MM.1S (cell line): ENCODE data around the gene SCN4A.

Experiments
- DNase-seq: peaks from one replicate; pipeline ENCODE4 v3.0.0-alpha.2; 2015
- H2AFZ ChIP-seq: fragments of 300-600 bp; sonication (generic); 2 replicates; pipeline ENCODE4 v1.6.0; 2016; ENCODE audit warnings: antibody characterized with exemption, low read length
- H3F3A ChIP-seq: fragments of 300-600 bp; sonication (generic); 2 replicates; pipeline ENCODE4 v1.6.1; 2016; ENCODE audit warnings: mild to moderate bottlenecking, antibody characterized with exemption, low read length, moderate library complexity, mixed read lengths; ENCODE audit not compliant: insufficient read depth
- H3K27ac ChIP-seq: fragments of 300-600 bp; sonication (generic); 2 replicates; pipeline ENCODE4 v1.5.1; 2016; ENCODE audit warnings: mild to moderate bottlenecking, low read length
- H3K27me3 ChIP-seq: fragments of 300-600 bp; sonication (generic); replicated peaks from 2 replicates; pipeline ENCODE4 v1.6.0; 2016; ENCODE audit warnings: low read length; ENCODE audit not compliant: insufficient read depth
- H3K36me3 ChIP-seq: fragments of 300-600 bp; sonication (generic); replicated peaks from 2 replicates; pipeline ENCODE4 v1.6.1; 2016; ENCODE audit warnings: mild to moderate bottlenecking, low read length, mixed read lengths; ENCODE audit not compliant: insufficient read depth
- H3K4me1 ChIP-seq: fragments of 300-600 bp; sonication (generic); 2 replicates; pipeline ENCODE4 v1.6.1; 2016; ENCODE audit warnings: low read length, mixed read lengths
- H3K4me2 ChIP-seq: fragments of 300-600 bp; sonication (generic); 2 replicates; pipeline ENCODE4 v1.6.0; 2016; ENCODE audit warnings: low read depth, low read length
- H3K4me3 ChIP-seq: fragments of 300-600 bp; sonication (generic); 2 replicates; pipeline ENCODE4 v1.5.1; 2016; ENCODE audit warnings: low read length, mixed read lengths
- H3K79me2 ChIP-seq: fragments of 300-600 bp; sonication (generic); 2 replicates; pipeline ENCODE4 v1.6.1; 2016; ENCODE audit warnings: mixed run types, low read length, mixed read lengths
- H3K9ac ChIP-seq: fragments of 300-600 bp; sonication (generic); 2 replicates; pipeline ENCODE4 v1.6.1; 2016; ENCODE audit warnings: low read length, mixed read lengths
- H3K9me2 ChIP-seq: fragments of 300-600 bp; sonication (generic); replicated peaks from 2 replicates; pipeline ENCODE4 v1.6.1; 2016; ENCODE audit warnings: mild to moderate bottlenecking, low read length, mixed read lengths; ENCODE audit not compliant: insufficient read depth
- H3K9me3 ChIP-seq: fragments of 300-600 bp; sonication (generic); replicated peaks from 2 replicates; pipeline ENCODE4 v1.6.1; 2016; ENCODE audit warnings: mild to moderate bottlenecking, low read length, mixed read lengths; ENCODE audit not compliant: insufficient read depth
- H4K20me1 ChIP-seq: fragments of 300-600 bp; sonication (generic); 2 replicates; pipeline ENCODE4 v1.6.1; 2016; ENCODE audit warnings: mild to moderate bottlenecking, low read length, moderate library complexity, mixed read lengths; ENCODE audit not compliant: insufficient read depth
- EZH2 ChIP-seq: fragments of 300-600 bp; sonication (generic); optimal IDR thresholded peaks from 2 replicates; pipeline ENCODE3; 2017; ENCODE audit warnings: low read depth, mild to moderate bottlenecking, antibody characterized with exemption, low read length, mixed read lengths
- EZH2phosphoT487 ChIP-seq: fragments of 300-600 bp; sonication (generic); IDR thresholded peaks from 2 replicates; pipeline ENCODE4 v1.6.1; 2018; ENCODE audit warnings: antibody characterized with exemption, low read length
- TF ChIP-seq, protein P1 (sequence below): fragments of 300-600 bp; sonication (generic); IDR thresholded peaks from 2 replicates; pipeline ENCODE4 v1.5.1; 2016; ENCODE audit warnings: antibody characterized with exemption, low read length, mixed read lengths

The SCN4A gene

DNA sequence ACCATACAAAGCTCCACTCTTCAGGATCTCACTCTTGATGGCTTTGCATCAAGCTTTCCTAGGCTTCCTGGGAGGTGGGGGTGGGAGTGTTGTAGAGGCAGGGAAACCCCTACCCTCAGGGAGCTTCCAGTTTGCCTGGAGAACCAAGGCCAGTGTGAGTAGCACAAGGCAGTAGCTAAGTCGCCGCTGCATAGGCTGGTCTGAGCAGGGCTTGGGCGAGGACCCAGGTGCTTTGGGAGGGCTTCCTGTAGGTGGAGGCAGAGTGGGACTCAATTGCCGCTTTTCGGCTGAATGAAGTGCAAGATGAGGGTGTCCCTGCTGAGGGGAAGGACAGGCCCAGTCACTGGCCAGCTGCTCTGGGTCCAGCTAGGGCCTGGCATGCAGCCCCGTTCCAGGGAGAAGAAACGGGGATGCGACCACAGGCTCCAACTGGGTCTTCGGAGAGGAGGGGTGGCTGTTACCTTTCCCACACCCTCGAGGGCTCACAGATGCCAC, 44.5 kb downstream of the SCN4A start:
- no peaks in the 10 kb centered on the region for H3F3A ChIP-seq
- H4K20me1 ChIP-seq: no peaks in the 10 kb centered on the region
- no peak overlapping the region for H2AFZ ChIP-seq
- no peaks in the 10 kb centered on the region for H3K27me3 ChIP-seq
- H3K4me3 ChIP-seq: no peak overlapping the region
- H3K36me3 ChIP-seq: no peaks in the 10 kb centered on the region
- no peak overlapping the region for H3K4me2 ChIP-seq
- H3K27ac ChIP-seq: no peak overlapping the region
- DNase-seq: no peak
- H3K9me3 ChIP-seq: no peaks in the 10 kb centered on the region
- no peak overlapping the region for H3K9ac ChIP-seq
- H3K79me2 ChIP-seq: no peaks in the 10 kb centered on the region
- no peaks in the 10 kb centered on the region for H3K9me2 ChIP-seq
- TF ChIP-seq, protein P1, sequence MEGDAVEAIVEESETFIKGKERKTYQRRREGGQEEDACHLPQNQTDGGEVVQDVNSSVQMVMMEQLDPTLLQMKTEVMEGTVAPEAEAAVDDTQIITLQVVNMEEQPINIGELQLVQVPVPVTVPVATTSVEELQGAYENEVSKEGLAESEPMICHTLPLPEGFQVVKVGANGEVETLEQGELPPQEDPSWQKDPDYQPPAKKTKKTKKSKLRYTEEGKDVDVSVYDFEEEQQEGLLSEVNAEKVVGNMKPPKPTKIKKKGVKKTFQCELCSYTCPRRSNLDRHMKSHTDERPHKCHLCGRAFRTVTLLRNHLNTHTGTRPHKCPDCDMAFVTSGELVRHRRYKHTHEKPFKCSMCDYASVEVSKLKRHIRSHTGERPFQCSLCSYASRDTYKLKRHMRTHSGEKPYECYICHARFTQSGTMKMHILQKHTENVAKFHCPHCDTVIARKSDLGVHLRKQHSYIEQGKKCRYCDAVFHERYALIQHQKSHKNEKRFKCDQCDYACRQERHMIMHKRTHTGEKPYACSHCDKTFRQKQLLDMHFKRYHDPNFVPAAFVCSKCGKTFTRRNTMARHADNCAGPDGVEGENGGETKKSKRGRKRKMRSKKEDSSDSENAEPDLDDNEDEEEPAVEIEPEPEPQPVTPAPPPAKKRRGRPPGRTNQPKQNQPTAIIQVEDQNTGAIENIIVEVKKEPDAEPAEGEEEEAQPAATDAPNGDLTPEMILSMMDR: no peak
- TF ChIP-seq EZH2phosphoT487: no peak
- TF ChIP-seq EZH2: no peak
- H3K4me1 ChIP-seq: peaks cover 5% of the 10 kb centered on the region; the same call in 1 of the 2 replicates

DNA sequence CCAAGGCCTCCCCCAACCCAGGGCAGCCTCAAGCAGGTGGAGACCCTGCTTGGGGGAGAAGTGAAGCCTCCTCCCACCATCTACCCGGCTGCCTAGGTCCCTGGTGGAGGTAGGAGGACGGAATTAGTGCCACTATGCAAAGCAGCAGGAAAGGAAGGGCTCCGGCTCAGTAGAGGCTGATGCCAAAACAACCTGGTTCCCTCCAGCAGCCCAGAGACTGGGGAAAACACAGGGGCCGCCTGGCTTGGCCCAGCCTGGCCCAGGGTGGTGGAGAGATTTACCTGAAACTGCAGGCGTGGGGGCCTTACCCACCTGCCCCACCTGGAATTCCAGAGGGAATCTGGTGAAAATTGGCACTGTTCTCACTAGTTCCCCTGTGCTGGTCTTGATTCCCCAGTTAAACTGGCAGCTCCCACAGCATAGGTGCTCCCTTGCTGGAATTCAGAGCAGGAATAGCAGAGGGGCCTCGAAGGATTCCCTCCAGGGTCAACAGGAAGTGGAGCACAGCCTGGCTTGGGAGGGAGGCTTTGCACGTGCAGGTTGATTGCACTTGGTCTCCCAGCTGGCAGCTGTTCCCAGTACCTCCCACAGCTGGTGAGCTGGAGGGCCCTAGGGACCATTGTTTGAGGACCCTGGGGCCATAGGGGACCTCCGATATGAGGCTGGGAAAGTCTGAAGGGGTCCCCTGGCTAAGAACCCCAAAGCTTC, 45.1 kb downstream of the SCN4A start:
- Histone ChIP-seq H3K4me3 (no peak overlapping the region), H3K4me2 (no peak overlapping the region), H3F3A (no peaks in the 10 kb centered on the region), H4K20me1 (no peaks in the 10 kb centered on the region), H3K27me3 (no peaks in the 10 kb centered on the region), H3K36me3 (no peaks in the 10 kb centered on the region), H3K9me2 (no peaks in the 10 kb centered on the region), H3K4me1 (peaks cover 4% of the 10 kb centered on the region; the same call in 1 of the 2 replicates), H2AFZ (no peak overlapping the region), H3K9ac (no peak overlapping the region), H3K9me3 (no peaks in the 10 kb centered on the region), H3K79me2 (no peaks in the 10 kb centered on the region), H3K27ac (no peak overlapping the region)
- no peak for DNase-seq
- TF ChIP-seq EZH2phosphoT487: no peak
- TF ChIP-seq, protein P1: no peak
- no peak for TF ChIP-seq EZH2

DNA sequence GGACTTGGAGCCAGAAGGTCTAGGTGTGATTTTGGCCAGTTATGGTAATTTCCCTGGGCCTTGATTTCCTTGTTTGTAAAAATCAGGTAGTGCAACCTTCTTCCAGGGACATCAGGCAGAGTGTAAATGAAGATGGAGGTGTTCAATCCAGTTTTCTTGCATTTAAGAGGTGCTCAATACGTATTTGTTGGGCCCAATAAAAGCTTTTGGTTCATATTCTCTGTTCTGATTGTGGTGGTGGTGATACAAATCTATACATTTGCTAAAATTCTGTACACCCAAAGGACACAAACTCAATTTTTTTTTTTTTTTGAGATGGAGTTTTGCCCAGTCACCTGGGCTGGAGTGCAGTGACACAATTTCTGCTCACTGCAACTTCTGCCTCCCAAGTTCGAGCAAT, 46.6 kb downstream of the SCN4A start:
- Histone ChIP-seq H4K20me1 (no peaks in the 10 kb centered on the region), H3K9me2 (no peaks in the 10 kb centered on the region), H2AFZ (no peak overlapping the region), H3K27me3 (no peaks in the 10 kb centered on the region), H3K27ac (no peak overlapping the region), H3F3A (no peaks in the 10 kb centered on the region), H3K36me3 (no peaks in the 10 kb centered on the region), H3K79me2 (no peaks in the 10 kb centered on the region), H3K9me3 (no peaks in the 10 kb centered on the region), H3K9ac (no peak overlapping the region), H3K4me2 (no peak overlapping the region), H3K4me3 (no peak overlapping the region), H3K4me1 (no peaks in the 10 kb centered on the region)
- TF ChIP-seq, protein P1: no peak
- TF ChIP-seq EZH2: no peak
- no peak for TF ChIP-seq EZH2phosphoT487
- no peak for DNase-seq
